Stimulated activated CD4-positive, alpha-beta T cell treated with anti-CD3 and anti-CD28 coated beads, Interleukin-15, amount 100 ng/mL, for 1 hour (primary cell): ENCODE results near the gene SGMS1.
"Not testable (repeated sequence)": the region's sequence is repeated elsewhere in the genome, so short reads cannot be mapped to it uniquely, and the experiment has no call there.

Experiments
- DNase-seq, 2 donors: peaks; one replicate each; pipeline ENCODE4 v3.0.0-alpha.2; 2020; ENCODE audit warnings: low read depth in 1 of 2, low spot score in 1 of 2

SGMS1 gene

GRCh38 chr10:50623663-50624412 is at the start of gene SGMS1:
SGMS1 (minus strand) TSS chr10:50623956; CDS start chr10:50344114, 279,842 bp downstream.
- DNase-seq = peak; percentile 60 to 74

GRCh38 chr10:50672152-50672551 is 48.4 kb upstream of the SGMS1 start:
- not testable (repeated sequence) for DNase-seq

GRCh38 chr10:50671645-50672044 is 47.9 kb upstream of the SGMS1 start:
- not testable (repeated sequence) for DNase-seq

- not testable (repeated sequence) for DNase-seq
These were observed 46.2 kb upstream of the SGMS1 start for GRCh38 chr10:50669957-50670356.

GRCh38 chr10:50667353-50667752 is 43.6 kb upstream of the SGMS1 start:
- DNase-seq = not testable (repeated sequence)

- not testable (repeated sequence) for DNase-seq
These were observed 38.7 kb upstream of the SGMS1 start for GRCh38 chr10:50662420-50662819.

GRCh38 chr10:50661563-50661962 is 37.8 kb upstream of the SGMS1 start:
- DNase-seq = not testable (repeated sequence)

GRCh38 chr10:50659865-50660730 is 36.3 kb upstream of the SGMS1 start:
- DNase-seq = peak in 1 of 2 donors; percentile 26

- DNase-seq = not testable (repeated sequence)
These were observed 35.5 kb upstream of the SGMS1 start for GRCh38 chr10:50659016-50659864.

GRCh38 chr10:50658165-50658564 is 34.4 kb upstream of the SGMS1 start:
- DNase-seq = no peak

- no peak for DNase-seq
These were observed 30.0 kb upstream of the SGMS1 start for GRCh38 chr10:50653758-50654157.

GRCh38 chr10:50653142-50653541 is 29.4 kb upstream of the SGMS1 start:
- DNase-seq = no peak

GRCh38 chr10:50651808-50652207 is 28.1 kb upstream of the SGMS1 start:
- no peak for DNase-seq

GRCh38 chr10:50650481-50650880 is 26.7 kb upstream of the SGMS1 start:
- no peak for DNase-seq

- no peak for DNase-seq
These were observed 25.1 kb upstream of the SGMS1 start for GRCh38 chr10:50648935-50649227.

GRCh38 chr10:50648089-50648934 is 24.6 kb upstream of the SGMS1 start:
- no peak for DNase-seq

- DNase-seq = not testable (repeated sequence)
These were observed 23.6 kb upstream of the SGMS1 start for GRCh38 chr10:50647350-50647749.

- DNase-seq = no peak
These were observed 21.5 kb upstream of the SGMS1 start for GRCh38 chr10:50645236-50645635.

- DNase-seq = no peak
These were observed 17.9 kb upstream of the SGMS1 start for GRCh38 chr10:50641626-50642025.

- DNase-seq = no peak
These were observed 16.5 kb upstream of the SGMS1 start for GRCh38 chr10:50640238-50640637.
